ENCODE results near the gene ENO2. TPM values are rescaled to one million over a fixed set of nuclear protein-coding genes. Genes with fewer than 3 reads are reported as not detected.

Gene ENO2
- total RNA-seq, 2 donors from 2014 or later, result 104 to 139 TPM

DNA sequence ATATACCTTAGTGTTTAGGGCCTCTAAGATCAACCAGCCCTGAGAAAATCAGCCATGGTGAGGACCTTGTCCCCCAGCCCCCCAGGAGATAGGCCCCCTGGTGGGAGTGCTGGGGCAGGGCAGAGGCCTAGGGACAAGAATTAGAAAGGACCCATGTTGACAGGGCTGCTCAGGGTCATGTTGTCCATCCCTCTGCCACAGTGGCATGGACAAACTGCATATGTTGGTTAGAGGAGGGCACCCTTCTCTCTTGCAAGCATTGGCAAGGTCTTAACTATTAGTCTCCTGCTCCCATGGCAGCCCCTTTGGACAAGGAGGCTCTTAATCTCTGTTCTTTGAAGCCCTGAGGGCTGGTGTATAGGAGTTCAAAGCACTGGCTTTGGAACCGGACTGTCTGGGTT is 36.0 kb downstream of the ENO2 start:
- no peak for DNase-seq
- Histone ChIP-seq H3K36me3 (ENCODE audit: control insufficient read depth, insufficient read depth, low read length) (no peaks in the 10 kb centered on the region), H3K9ac (ENCODE audit: extremely low read depth, low read length, poor library complexity, severe bottlenecking) (no peak overlapping the region), H3K9me3 (ENCODE audit: control insufficient read depth, low read length) (no peaks in the 10 kb centered on the region), H3K4me1 (ENCODE audit: control insufficient read depth, insufficient read depth, low read length) (peaks cover 5% of the 10 kb centered on the region), H3K27me3 (ENCODE audit: control insufficient read depth, insufficient read depth, low read length, poor library complexity, severe bottlenecking) (no peaks in the 10 kb centered on the region), H3K4me3 (ENCODE audit: low read length) (no peak overlapping the region), H3K27ac (ENCODE audit: low read depth, low read length) (no peak overlapping the region)
- Mint-ChIP-seq H3K27me3 (ENCODE audit: insufficient read depth) (no peaks in the 10 kb centered on the region), H3K4me3 (no peak overlapping the region), H3K36me3 (ENCODE audit: low read depth) (peaks cover 8% of the 10 kb centered on the region), H3K27ac (peak overlapping the region; percentile 25), H3K4me1 (peaks cover 17% of the 10 kb centered on the region), H3K9me3 (no peaks in the 10 kb centered on the region)
- TF ChIP-seq, protein P1, sequence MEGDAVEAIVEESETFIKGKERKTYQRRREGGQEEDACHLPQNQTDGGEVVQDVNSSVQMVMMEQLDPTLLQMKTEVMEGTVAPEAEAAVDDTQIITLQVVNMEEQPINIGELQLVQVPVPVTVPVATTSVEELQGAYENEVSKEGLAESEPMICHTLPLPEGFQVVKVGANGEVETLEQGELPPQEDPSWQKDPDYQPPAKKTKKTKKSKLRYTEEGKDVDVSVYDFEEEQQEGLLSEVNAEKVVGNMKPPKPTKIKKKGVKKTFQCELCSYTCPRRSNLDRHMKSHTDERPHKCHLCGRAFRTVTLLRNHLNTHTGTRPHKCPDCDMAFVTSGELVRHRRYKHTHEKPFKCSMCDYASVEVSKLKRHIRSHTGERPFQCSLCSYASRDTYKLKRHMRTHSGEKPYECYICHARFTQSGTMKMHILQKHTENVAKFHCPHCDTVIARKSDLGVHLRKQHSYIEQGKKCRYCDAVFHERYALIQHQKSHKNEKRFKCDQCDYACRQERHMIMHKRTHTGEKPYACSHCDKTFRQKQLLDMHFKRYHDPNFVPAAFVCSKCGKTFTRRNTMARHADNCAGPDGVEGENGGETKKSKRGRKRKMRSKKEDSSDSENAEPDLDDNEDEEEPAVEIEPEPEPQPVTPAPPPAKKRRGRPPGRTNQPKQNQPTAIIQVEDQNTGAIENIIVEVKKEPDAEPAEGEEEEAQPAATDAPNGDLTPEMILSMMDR (conservative IDR thresholded peaks at IDR 0.05), result peak; percentile 68
- WGBS, 2 experiments (ENCODE audit: insufficient coverage in 1 of 2, insufficient read length in 1 of 2), result 98 to 100% methylated on average over 1 of the region's 1 CpG

DNA sequence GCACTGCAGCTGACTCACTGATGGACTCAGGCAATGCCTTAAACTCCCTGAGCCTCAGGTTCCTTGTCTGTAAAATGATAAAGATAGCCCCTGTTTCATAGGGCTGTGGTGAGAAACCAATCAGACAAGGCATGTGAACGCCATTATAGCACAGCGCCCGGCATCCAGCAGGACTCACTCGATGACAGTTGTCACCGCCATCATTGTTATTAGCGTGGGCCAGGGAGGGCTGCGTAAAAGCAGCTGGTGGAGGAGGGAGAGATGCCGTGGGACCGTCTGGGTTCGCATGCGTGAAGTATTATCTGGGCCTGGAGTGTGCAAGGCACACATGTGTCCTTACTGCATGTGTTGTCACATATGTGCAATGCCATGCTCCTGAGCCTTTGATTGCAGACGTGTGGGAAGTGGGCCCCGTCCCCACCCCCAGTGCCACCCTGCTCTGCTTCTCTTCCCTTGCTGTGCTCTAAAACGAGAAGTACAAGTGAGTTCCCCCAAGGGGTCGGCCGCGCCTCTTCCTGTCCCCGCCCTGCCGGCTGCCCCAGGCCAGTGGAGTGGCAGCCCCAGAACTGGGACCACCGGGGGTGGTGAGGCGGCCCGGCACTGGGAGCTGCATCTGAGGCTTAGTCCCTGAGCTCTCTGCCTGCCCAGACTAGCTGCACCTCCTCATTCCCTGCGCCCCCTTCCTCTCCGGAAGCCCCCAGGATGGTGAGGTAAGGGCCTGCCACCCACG is 36.6 kb downstream of the ENO2 start, which contains the start of gene PTPN6:
Gene PTPN6 (plus strand): TSS at position 546 of the 730 bp plus-strand sequence. CDS start 157 bp downstream, at position 703.
- no peak within 1 kb of the TSS for H3K27ac ChIP-seq (ENCODE audit: low read depth, low read length)
- peak within 1 kb of the TSS; percentile 25 for H3K27ac Mint-ChIP-seq
- no peak within 1 kb of the TSS for H3K4me3 Mint-ChIP-seq
- no peak within 1 kb of the TSS for H3K9ac ChIP-seq (ENCODE audit: extremely low read depth, low read length, poor library complexity, severe bottlenecking)
- no peaks in the 10 kb centered on the region for H3K4me1 ChIP-seq (ENCODE audit: control insufficient read depth, insufficient read depth, low read length)
- TF ChIP-seq, protein P1 (conservative IDR thresholded peaks at IDR 0.05), result no peak
- no peaks in the 10 kb centered on the region for H3K27me3 ChIP-seq (ENCODE audit: control insufficient read depth, insufficient read depth, low read length, poor library complexity, severe bottlenecking)
- H3K9me3 ChIP-seq (ENCODE audit: control insufficient read depth, low read length), result no peaks in the 10 kb centered on the region
- no peaks in the 10 kb centered on the region for H3K27me3 Mint-ChIP-seq (ENCODE audit: insufficient read depth)
- no peak for DNase-seq
- H3K36me3 Mint-ChIP-seq (ENCODE audit: low read depth), result peaks cover 13% of the 10 kb centered on the region
- no peak within 1 kb of the TSS for H3K4me3 ChIP-seq (ENCODE audit: low read length)
- peaks cover 11% of the 10 kb centered on the region for H3K4me1 Mint-ChIP-seq
- no peaks in the 10 kb centered on the region for H3K9me3 Mint-ChIP-seq
- WGBS, 2 experiments (ENCODE audit: insufficient coverage in 1 of 2, insufficient read length in 1 of 2), result 91% methylated on average over 21 to 25 of the region's 25 CpGs
- H3K36me3 ChIP-seq (ENCODE audit: control insufficient read depth, insufficient read depth, low read length), result no peaks in the 10 kb centered on the region

DNA sequence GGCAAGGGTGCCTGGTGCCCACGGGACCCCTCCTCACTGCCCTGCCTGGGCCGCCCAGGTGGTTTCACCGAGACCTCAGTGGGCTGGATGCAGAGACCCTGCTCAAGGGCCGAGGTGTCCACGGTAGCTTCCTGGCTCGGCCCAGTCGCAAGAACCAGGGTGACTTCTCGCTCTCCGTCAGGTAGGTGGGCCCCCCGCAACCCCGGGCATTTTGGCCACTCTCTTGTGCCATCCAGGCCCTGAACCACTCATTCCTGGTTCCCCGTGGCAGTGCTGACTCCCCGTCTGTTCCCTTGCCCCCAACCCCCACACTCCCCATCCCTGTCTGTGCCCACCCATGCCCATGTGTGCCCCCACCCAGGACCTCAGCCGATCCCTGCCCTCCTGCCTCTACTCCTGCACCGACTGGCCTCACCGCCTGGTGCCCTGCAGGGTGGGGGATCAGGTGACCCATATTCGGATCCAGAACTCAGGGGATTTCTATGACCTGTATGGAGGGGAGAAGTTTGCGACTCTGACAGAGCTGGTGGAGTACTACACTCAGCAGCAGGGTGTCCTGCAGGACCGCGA is 37.3 kb downstream of the ENO2 start:
- H3K36me3 ChIP-seq (ENCODE audit: control insufficient read depth, insufficient read depth, low read length), result no peaks in the 10 kb centered on the region
- Mint-ChIP-seq H3K4me1 (peaks cover 10% of the 10 kb centered on the region), H3K36me3 (ENCODE audit: low read depth) (peaks cover 15% of the 10 kb centered on the region), H3K27ac (no peak overlapping the region), H3K9me3 (no peaks in the 10 kb centered on the region), H3K4me3 (no peak overlapping the region), H3K27me3 (ENCODE audit: insufficient read depth) (no peaks in the 10 kb centered on the region)
- TF ChIP-seq, protein P1 (conservative IDR thresholded peaks at IDR 0.05), result no peak
- H3K27ac ChIP-seq (ENCODE audit: low read depth, low read length), result no peak overlapping the region
- no peaks in the 10 kb centered on the region for H3K27me3 ChIP-seq (ENCODE audit: control insufficient read depth, insufficient read depth, low read length, poor library complexity, severe bottlenecking)
- H3K4me1 ChIP-seq (ENCODE audit: control insufficient read depth, insufficient read depth, low read length), result no peaks in the 10 kb centered on the region
- no peaks in the 10 kb centered on the region for H3K9me3 ChIP-seq (ENCODE audit: control insufficient read depth, low read length)
- H3K4me3 ChIP-seq (ENCODE audit: low read length), result no peak overlapping the region
- DNase-seq, result no peak
- no peak overlapping the region for H3K9ac ChIP-seq (ENCODE audit: extremely low read depth, low read length, poor library complexity, severe bottlenecking)
- 94% methylated on average over 11 to 20 of the region's 20 CpGs for WGBS, 2 experiments (ENCODE audit: insufficient coverage in 1 of 2, insufficient read length in 1 of 2)

All from endodermal cell (in vitro differentiated cells).